Fibroblast of lung (primary cell): ENCODE data around the gene KDM8.

Experiments used
- EZH2 ChIP-seq: IDR thresholded peaks from 2 replicates; pipeline ENCODE4 v1.5.1; 2012; ENCODE audit warnings: low read length, control low read depth, mild to moderate bottlenecking; ENCODE audit errors: missing control alignments
- TF ChIP-seq, protein P1 (sequence below), 2 donors: IDR thresholded peaks in 1 of 2; conservative IDR thresholded peaks in 1 of 2; 1 replicate in 1 of 2; 2 replicates in 1 of 2; pipeline ENCODE4 v1.5.1; 2011 to 2012; ENCODE audit warnings: low read length in 2 of 2, control low read depth in 1 of 2, inconsistent platforms in 1 of 2, low read depth in 1 of 2, mild to moderate bottlenecking in 1 of 2

DNA sequence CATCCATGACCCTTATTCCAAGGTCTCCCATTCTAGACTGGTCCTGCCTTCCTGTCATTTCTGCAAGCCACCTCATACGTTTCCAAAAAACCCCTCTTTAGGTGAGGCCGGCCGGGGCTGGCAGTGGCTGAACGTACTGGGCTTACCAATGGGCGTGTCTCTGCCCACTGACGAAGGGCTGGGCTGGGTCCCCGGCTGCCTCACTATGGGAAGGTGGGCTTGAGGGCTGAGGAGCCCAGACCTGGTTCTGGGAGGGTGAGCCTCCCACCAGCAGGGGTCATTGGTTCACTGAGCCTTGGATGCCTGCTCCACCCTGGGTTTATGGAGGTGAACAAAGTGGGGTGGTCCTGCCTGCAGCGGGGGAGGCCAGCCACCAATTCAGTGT, 19.9 kb downstream of the KDM8 start:
- TF ChIP-seq, protein P1, sequence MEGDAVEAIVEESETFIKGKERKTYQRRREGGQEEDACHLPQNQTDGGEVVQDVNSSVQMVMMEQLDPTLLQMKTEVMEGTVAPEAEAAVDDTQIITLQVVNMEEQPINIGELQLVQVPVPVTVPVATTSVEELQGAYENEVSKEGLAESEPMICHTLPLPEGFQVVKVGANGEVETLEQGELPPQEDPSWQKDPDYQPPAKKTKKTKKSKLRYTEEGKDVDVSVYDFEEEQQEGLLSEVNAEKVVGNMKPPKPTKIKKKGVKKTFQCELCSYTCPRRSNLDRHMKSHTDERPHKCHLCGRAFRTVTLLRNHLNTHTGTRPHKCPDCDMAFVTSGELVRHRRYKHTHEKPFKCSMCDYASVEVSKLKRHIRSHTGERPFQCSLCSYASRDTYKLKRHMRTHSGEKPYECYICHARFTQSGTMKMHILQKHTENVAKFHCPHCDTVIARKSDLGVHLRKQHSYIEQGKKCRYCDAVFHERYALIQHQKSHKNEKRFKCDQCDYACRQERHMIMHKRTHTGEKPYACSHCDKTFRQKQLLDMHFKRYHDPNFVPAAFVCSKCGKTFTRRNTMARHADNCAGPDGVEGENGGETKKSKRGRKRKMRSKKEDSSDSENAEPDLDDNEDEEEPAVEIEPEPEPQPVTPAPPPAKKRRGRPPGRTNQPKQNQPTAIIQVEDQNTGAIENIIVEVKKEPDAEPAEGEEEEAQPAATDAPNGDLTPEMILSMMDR (conservative IDR thresholded peaks at IDR 0.05 in 1 of 2, IDR thresholded peaks at IDR 0.05 in 1 of 2; ENCODE audit: low read depth in 1 of 2, low read length in 2 of 2), result no peak
- TF ChIP-seq EZH2, result no peak
